Measurements from ENCODE around the gene DLL4.

DNA sequence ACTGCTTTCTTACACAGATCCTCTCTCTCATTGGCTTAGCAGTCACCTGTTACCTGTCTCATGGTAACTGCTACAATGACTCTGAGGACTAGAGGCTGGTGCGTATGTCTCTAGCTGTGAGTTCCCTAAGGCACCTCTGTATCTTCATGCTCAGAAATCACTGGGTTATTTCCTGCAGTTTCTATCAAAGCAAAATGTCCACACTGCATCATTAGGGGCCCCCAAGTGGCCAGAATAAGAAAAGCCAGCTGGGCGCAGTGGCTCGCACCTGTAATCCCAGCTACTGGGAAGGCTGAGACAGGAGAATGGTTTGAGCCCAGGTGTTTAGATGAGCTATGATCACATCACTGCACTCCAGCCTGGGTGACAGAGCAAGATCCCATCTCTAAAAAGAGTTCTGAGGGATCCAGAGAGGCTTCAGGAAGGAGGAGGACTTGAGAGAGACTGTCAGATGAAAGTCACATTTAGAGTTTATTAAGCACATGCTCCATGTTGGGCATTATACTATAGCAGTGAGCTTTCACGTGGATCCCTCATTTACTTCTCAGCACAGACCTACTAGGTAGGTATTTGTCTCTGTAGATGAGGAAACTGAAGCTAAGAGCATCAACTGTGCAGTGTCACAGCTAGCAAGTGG, 37.2 kb upstream of the DLL4 start:
- TF ChIP-seq, protein P1, sequence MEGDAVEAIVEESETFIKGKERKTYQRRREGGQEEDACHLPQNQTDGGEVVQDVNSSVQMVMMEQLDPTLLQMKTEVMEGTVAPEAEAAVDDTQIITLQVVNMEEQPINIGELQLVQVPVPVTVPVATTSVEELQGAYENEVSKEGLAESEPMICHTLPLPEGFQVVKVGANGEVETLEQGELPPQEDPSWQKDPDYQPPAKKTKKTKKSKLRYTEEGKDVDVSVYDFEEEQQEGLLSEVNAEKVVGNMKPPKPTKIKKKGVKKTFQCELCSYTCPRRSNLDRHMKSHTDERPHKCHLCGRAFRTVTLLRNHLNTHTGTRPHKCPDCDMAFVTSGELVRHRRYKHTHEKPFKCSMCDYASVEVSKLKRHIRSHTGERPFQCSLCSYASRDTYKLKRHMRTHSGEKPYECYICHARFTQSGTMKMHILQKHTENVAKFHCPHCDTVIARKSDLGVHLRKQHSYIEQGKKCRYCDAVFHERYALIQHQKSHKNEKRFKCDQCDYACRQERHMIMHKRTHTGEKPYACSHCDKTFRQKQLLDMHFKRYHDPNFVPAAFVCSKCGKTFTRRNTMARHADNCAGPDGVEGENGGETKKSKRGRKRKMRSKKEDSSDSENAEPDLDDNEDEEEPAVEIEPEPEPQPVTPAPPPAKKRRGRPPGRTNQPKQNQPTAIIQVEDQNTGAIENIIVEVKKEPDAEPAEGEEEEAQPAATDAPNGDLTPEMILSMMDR (IDR thresholded peaks at IDR 0.05 in 8 of 11, conservative IDR thresholded peaks at IDR 0.05 in 3 of 11), result peak in 9 of 11 experiments; percentile 14 to 74 (median 64)
- no peak for TF ChIP-seq POLR2A (IDR thresholded peaks at IDR 0.05)

Data from spleen (tissue), 7 donors.